ENCODE data around the gene DDX17.
"Not testable (repeated sequence)": the region's sequence is repeated elsewhere in the genome, so short reads cannot be mapped to it uniquely, and the experiment has no call there.

Gene DDX17

DNA sequence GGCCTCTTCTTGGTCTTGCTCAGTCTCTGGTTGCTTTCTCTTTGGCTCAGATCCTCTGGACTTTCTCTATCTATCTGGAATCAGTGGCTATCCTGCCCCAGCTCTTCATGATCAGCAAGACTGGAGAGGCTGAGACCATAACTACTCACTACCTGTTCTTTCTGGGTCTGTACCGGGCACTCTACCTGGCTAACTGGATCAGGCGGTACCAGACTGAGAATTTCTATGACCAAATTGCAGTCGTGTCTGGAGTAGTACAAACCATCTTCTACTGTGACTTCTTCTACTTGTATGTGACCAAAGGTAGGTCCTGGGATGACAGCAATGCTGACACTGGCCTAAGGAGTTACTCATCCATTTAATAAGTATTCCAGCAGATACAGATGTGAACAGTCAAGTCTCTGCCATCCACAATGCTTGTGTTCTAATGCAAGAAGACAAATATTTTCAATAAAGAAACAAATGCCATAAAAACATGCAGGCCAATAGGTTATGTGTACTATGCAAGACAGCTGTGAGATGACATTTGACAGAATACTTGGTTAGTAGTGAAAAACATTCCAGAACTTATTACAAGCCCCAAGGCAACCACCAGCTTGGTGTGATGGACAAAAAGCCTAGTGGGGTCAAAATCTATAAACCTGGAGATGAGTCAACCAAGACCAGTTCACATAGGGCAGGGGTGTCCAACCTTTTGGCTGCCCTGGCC is 24.8 kb downstream of the DDX17 start:
- Histone ChIP-seq H3K27ac (ENCODE audit: insufficient read depth, low read depth, low read length, poor library complexity, severe bottlenecking) (no peak overlapping the region), H3K27me3 (ENCODE audit: control insufficient read depth, insufficient read depth, low read length, poor library complexity, severe bottlenecking) (no peaks in the 10 kb centered on the region), H3K4me3 (ENCODE audit: insufficient read depth, low read depth, low read length) (no peak overlapping the region), H3K4me1 (ENCODE audit: control insufficient read depth, insufficient read depth, low read length) (no peaks in the 10 kb centered on the region), H3K9me3 (ENCODE audit: control insufficient read depth, low read length) (no peaks in the 10 kb centered on the region), H3K36me3 (ENCODE audit: control insufficient read depth, insufficient read depth, low read length) (peaks cover 40% of the 10 kb centered on the region)
- WGBS, 2 experiments: 92 to 95% methylated on average over 3 of the region's 3 CpGs

DNA sequence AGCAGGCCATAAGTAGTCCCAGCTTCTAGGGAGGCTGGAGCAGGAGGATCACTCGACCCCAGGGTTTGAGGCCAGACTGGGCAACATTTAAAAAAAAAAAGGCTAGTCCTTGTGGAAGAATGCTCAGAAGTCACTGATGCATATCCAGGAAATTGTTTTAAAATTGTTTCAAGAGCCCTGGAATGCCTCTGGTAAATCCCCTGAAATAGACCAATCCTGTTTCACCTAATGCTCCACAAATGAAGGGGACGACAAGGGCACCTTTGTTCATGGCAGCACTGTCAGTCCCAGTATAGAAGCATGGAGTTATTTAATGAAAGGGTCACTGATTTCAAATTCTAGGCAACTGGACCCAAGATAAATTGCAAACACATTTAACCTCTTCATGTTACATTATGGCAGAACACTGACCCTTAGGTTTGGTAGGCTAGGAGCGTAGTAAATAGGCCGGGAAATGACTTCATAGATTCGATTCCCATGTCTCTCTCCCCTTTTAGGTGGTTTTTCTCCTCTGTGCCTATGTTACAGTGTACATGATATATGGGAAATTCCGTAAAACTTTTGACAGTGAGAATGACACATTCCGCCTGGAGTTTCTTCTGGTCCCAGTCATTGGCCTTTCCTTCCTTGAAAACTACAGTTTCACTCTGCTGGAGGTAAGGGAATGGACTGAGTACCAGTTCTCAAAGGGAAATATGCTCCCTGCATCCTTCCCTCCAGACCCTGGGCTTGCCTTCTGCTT is 26.8 kb downstream of the DDX17 start:
- Histone ChIP-seq H3K4me1 (ENCODE audit: control insufficient read depth, insufficient read depth, low read length) (no peaks in the 10 kb centered on the region), H3K27ac (ENCODE audit: insufficient read depth, low read depth, low read length, poor library complexity, severe bottlenecking) (no peak overlapping the region), H3K36me3 (ENCODE audit: control insufficient read depth, insufficient read depth, low read length) (peaks cover 29% of the 10 kb centered on the region), H3K27me3 (ENCODE audit: control insufficient read depth, insufficient read depth, low read length, poor library complexity, severe bottlenecking) (no peaks in the 10 kb centered on the region), H3K4me3 (ENCODE audit: insufficient read depth, low read depth, low read length) (no peak overlapping the region), H3K9me3 (ENCODE audit: control insufficient read depth, low read length) (no peaks in the 10 kb centered on the region)
- 75 to 78% methylated on average over 7 of the region's 7 CpGs for WGBS, 2 experiments

DNA sequence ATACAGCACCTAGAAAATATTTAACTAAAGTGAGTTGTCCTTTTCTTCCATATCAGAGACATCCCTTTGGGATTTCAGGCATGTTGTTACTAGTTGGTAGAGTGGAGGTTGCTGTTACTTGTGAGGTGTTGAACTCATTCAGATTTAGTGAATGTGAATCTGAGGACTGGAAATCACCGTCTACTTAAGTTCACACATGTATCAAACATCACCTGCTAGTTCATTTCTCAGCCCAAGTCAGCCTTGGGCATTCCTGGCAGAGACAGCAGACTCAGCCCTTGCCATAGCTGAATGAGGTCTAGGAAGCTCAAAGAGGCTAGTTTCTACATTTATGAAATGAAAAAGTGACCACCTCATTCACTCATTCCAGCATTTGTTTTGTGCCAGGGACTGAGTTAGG is 28.5 kb downstream of the DDX17 start:
- Histone ChIP-seq H3K27ac (ENCODE audit: insufficient read depth, low read depth, low read length, poor library complexity, severe bottlenecking) (no peak overlapping the region), H3K4me1 (ENCODE audit: control insufficient read depth, insufficient read depth, low read length) (no peaks in the 10 kb centered on the region), H3K4me3 (ENCODE audit: insufficient read depth, low read depth, low read length) (no peak overlapping the region), H3K27me3 (ENCODE audit: control insufficient read depth, insufficient read depth, low read length, poor library complexity, severe bottlenecking) (no peaks in the 10 kb centered on the region), H3K9me3 (ENCODE audit: control insufficient read depth, low read length) (no peaks in the 10 kb centered on the region), H3K36me3 (ENCODE audit: control insufficient read depth, insufficient read depth, low read length) (peaks cover 14% of the 10 kb centered on the region)
- WGBS, 2 experiments: 91 to 100% methylated on average over 1 of the region's 1 CpG

DNA sequence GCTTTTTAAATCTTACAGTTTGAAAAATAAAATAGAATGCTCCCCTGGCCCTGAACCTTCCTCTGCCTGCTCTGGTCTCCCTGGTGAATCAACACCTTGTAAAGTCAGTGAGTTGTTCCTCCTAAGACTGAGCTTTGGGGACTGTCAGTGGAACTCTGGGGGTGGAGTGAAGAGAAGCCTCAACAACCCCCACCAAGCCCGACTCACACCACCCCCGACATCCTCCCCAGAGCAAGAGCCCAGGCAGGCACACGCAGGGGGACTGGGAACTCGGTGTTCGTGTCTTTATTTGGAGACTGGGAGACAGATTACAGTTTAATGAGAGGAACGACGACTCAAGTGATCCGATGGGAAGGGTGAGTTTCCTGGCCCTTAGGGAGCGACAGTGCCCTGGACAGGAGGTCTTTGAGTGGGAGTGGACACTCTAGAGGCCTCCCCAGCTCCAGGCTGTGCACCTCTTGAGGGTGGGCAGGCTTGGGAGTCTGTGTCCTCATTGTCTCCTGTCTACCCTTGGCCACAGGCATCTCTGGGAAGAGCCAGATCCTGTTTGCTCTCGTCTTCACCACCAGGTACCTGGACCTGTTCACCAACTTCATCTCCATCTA is 32.0 kb downstream of the DDX17 start:
- peaks cover 2% of the 10 kb centered on the region for H3K4me1 ChIP-seq (ENCODE audit: control insufficient read depth, insufficient read depth, low read length)
- 74 to 79% methylated on average over 10 of the region's 10 CpGs for WGBS, 2 experiments

DNA sequence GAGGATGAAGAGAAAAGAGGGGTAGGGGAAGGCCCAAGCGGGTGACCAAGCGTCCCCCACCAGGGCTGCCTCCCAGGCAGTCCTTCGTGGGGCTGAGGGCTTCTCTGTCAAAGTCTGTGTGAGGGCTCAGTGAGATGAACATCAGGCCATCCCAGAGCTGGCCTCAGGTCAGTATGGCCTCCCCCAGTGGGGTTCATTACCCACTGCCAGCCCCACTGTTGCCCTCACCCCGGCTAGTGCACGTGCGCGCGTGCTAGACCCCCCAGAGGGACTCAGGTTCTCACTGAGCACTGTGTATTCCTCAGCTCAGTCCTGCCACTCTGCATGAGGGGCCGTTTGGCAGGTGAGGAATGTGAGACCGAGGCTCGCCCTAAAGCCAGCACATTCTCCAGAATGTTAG is 34.9 kb downstream of the DDX17 start:
- peaks cover 12% of the 10 kb centered on the region for H3K4me1 ChIP-seq (ENCODE audit: control insufficient read depth, insufficient read depth, low read length)
- no peaks in the 10 kb centered on the region for H3K9me3 ChIP-seq (ENCODE audit: control insufficient read depth, low read length)
- H3K36me3 ChIP-seq (ENCODE audit: control insufficient read depth, insufficient read depth, low read length): no peaks in the 10 kb centered on the region
- WGBS, 2 experiments: 88 to 89% methylated on average over 11 of the region's 11 CpGs
- H3K27ac ChIP-seq (ENCODE audit: insufficient read depth, low read depth, low read length, poor library complexity, severe bottlenecking): no peak overlapping the region
- H3K27me3 ChIP-seq (ENCODE audit: control insufficient read depth, insufficient read depth, low read length, poor library complexity, severe bottlenecking): peaks cover 27% of the 10 kb centered on the region
- no peak overlapping the region for H3K4me3 ChIP-seq (ENCODE audit: insufficient read depth, low read depth, low read length)

More for the DNA sequence above, 32.0 kb downstream of the DDX17 start:
- no peaks in the 10 kb centered on the region for H3K36me3 ChIP-seq (ENCODE audit: control insufficient read depth, insufficient read depth, low read length)
- no peak overlapping the region for H3K27ac ChIP-seq (ENCODE audit: insufficient read depth, low read depth, low read length, poor library complexity, severe bottlenecking)
- H3K4me3 ChIP-seq (ENCODE audit: insufficient read depth, low read depth, low read length): no peak overlapping the region
- no peaks in the 10 kb centered on the region for H3K9me3 ChIP-seq (ENCODE audit: control insufficient read depth, low read length)
- H3K27me3 ChIP-seq (ENCODE audit: control insufficient read depth, insufficient read depth, low read length, poor library complexity, severe bottlenecking): no peaks in the 10 kb centered on the region

DNA sequence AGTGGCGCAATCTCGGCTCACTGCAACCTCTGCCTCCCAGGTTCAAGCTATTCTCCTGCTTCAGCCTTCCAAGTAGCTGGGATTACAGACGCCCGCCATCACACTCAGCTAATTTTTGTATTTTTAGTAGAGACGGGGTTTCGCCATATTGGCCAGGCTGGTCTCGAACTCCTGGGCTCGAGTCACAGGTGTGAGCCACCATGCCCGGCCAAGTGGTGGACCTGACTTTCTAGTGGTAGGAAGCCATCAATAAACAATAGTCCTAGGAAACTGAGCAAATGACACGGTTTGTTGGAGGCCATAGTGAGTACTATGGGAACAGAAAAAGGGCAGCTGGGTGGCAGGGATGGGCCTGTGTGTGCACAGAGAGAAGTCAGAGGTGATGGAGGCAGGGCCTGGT is 35.9 kb downstream of the DDX17 start:
- Histone ChIP-seq H3K4me1 (ENCODE audit: control insufficient read depth, insufficient read depth, low read length) (peaks cover 12% of the 10 kb centered on the region), H3K27me3 (ENCODE audit: control insufficient read depth, insufficient read depth, low read length, poor library complexity, severe bottlenecking) (peaks cover 37% of the 10 kb centered on the region)
- not testable (repeated sequence) for H3K9me3 ChIP-seq (ENCODE audit: control insufficient read depth, low read length); H3K4me3 ChIP-seq (ENCODE audit: insufficient read depth, low read depth, low read length); H3K27ac ChIP-seq (ENCODE audit: insufficient read depth, low read depth, low read length, poor library complexity, severe bottlenecking); H3K36me3 ChIP-seq (ENCODE audit: control insufficient read depth, insufficient read depth, low read length)
- WGBS, 2 experiments: 89 to 95% methylated on average over 10 of the region's 10 CpGs

DNA sequence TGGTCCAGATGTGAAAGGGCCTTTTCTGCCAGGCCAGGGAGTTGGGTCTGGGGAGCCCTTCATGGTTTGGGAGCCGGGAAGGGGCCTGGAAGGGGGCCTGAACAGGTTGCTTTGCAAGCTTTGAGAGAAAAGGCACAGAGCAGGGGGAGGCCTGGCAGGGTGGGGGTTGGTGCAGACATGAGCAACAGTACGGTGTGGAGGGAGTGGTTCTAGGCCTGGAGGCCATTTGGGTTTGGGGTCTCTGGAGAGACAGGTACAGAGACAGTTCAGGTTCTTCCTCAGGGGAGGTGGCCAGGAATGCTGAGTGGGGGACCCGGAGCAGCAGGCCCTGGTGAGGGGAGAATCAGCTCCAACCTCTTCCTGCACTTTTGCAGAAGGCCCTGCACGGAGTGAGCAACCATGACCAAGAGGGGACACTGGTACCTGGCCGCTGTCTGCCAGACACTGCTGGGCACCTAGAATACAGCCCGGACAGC is 36.8 kb downstream of the DDX17 start:
- H3K36me3 ChIP-seq (ENCODE audit: control insufficient read depth, insufficient read depth, low read length): no peaks in the 10 kb centered on the region
- peaks cover 37% of the 10 kb centered on the region for H3K27me3 ChIP-seq (ENCODE audit: control insufficient read depth, insufficient read depth, low read length, poor library complexity, severe bottlenecking)
- 91 to 93% methylated on average over 6 of the region's 6 CpGs for WGBS, 2 experiments
- H3K27ac ChIP-seq (ENCODE audit: insufficient read depth, low read depth, low read length, poor library complexity, severe bottlenecking): no peak overlapping the region
- H3K4me3 ChIP-seq (ENCODE audit: insufficient read depth, low read depth, low read length): no peak overlapping the region
- no peaks in the 10 kb centered on the region for H3K9me3 ChIP-seq (ENCODE audit: control insufficient read depth, low read length)
- peaks cover 12% of the 10 kb centered on the region for H3K4me1 ChIP-seq (ENCODE audit: control insufficient read depth, insufficient read depth, low read length)

DNA sequence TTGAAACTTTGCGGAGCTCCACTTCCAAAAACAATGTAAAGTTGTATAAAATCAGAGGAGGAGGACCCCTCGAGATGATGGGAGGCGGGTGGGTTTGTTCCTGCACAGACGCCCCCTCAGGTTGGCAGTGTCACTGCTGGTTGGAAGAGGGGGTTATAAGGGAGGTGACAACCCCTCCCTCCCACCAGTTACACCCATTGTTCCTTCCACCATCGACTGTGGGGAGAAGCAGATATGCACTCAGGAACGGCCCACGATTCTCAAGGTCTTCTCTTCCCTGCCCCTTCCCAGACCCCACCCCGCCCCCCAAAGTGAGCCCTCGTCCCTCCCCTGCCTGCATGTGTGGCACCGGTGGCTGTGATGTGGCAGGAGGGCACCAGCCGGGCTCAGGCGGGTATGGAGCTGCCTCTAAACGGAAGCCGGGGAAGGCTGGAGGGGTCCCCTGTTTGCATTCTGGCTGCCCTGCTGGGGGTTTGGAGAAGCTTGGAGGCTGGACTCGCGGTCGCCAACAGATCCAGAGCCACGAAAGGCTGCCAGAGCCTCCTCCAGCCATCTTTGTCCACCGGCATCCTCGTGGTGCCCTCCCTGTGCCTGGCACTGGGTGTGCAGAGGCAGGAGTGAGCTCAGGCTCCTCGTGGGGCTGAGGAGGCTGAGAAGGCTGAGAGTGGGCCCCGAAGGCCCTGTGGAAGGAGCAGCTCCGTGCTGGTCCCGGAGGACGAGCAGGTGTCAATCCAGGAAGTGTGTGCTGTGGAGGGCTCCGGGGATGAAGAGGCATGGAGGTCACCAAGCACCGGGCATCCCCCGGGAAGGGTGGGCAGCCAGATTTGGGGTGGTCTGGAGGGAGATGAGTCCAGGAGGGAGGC is 37.4 kb downstream of the DDX17 start:
- 77% methylated on average over 26 to 28 of the region's 28 CpGs for WGBS, 2 experiments
- Histone ChIP-seq H3K4me3 (ENCODE audit: insufficient read depth, low read depth, low read length) (peak overlapping the region; percentile 48), H3K27me3 (ENCODE audit: control insufficient read depth, insufficient read depth, low read length, poor library complexity, severe bottlenecking) (peaks cover 37% of the 10 kb centered on the region), H3K27ac (ENCODE audit: insufficient read depth, low read depth, low read length, poor library complexity, severe bottlenecking) (no peak overlapping the region), H3K9me3 (ENCODE audit: control insufficient read depth, low read length) (no peaks in the 10 kb centered on the region), H3K4me1 (ENCODE audit: control insufficient read depth, insufficient read depth, low read length) (peaks cover 19% of the 10 kb centered on the region), H3K36me3 (ENCODE audit: control insufficient read depth, insufficient read depth, low read length) (no peaks in the 10 kb centered on the region)

- Histone ChIP-seq H3K4me1 (ENCODE audit: control insufficient read depth, insufficient read depth, low read length) (peaks cover 19% of the 10 kb centered on the region), H3K36me3 (ENCODE audit: control insufficient read depth, insufficient read depth, low read length) (no peaks in the 10 kb centered on the region), H3K4me3 (ENCODE audit: insufficient read depth, low read depth, low read length) (peak within 1 kb of the TSS; percentile 48), H3K9me3 (ENCODE audit: control insufficient read depth, low read length) (no peaks in the 10 kb centered on the region), H3K27me3 (ENCODE audit: control insufficient read depth, insufficient read depth, low read length, poor library complexity, severe bottlenecking) (peaks cover 40% of the 10 kb centered on the region), H3K27ac (ENCODE audit: insufficient read depth, low read depth, low read length, poor library complexity, severe bottlenecking) (no peak within 1 kb of the TSS)
- WGBS, 2 experiments: 3% methylated on average over 53 of the region's 53 CpGs
Measured at GRCh38 chr22:38467904-38468442, 38.1 kb downstream of the DDX17 start, which contains the start of gene KDELR3. TSS of gene KDELR3 (plus strand) at chr22:38468096. CDS start at chr22:38468234, 138 bp downstream.
